Activated CD4-positive, alpha-beta T cell treated with anti-CD3 and anti-CD28 coated beads, Interleukin-2, amount 50 U/mL, for 48 hours (primary cell): ENCODE measurements around the gene SLC35D3.
"Not testable (repeated sequence)": the region's sequence is repeated elsewhere in the genome, so short reads cannot be mapped to it uniquely, and the experiment has no call there.

Source experiments
- DNase-seq, 2 experiments: peaks; one replicate each; pipeline ENCODE4 v3.0.0-alpha.2; 2020

SLC35D3 gene

GRCh38 chr6:136921936-136922684 is at the start of gene SLC35D3:
SLC35D3 (plus strand) TSS chr6:136922301; CDS start chr6:136922429, 128 bp downstream.
- DNase-seq = peak; percentile 29 to 39

- no peak for DNase-seq
Observed at GRCh38 chr6:136873748-136874147, 48.4 kb upstream of the SLC35D3 start.

- not testable (repeated sequence) for DNase-seq
Observed at GRCh38 chr6:136876469-136876868, 45.6 kb upstream of the SLC35D3 start.

- no peak for DNase-seq
Observed at GRCh38 chr6:136880748-136881460, 41.2 kb upstream of the SLC35D3 start.

- DNase-seq = no peak
Observed at GRCh38 chr6:136886091-136886490, 36.0 kb upstream of the SLC35D3 start.

- no peak for DNase-seq
Observed at GRCh38 chr6:136887953-136888352, 34.1 kb upstream of the SLC35D3 start.

- DNase-seq = no peak
Observed at GRCh38 chr6:136889271-136890193, 32.6 kb upstream of the SLC35D3 start.

GRCh38 chr6:136890194-136890839 is 31.8 kb upstream of the SLC35D3 start:
- no peak for DNase-seq

GRCh38 chr6:136890986-136891385 is 31.1 kb upstream of the SLC35D3 start:
- DNase-seq = no peak

GRCh38 chr6:136893187-136893586 is 28.9 kb upstream of the SLC35D3 start:
- DNase-seq = no peak

GRCh38 chr6:136895901-136896300 is 26.2 kb upstream of the SLC35D3 start:
- no peak for DNase-seq

- DNase-seq = no peak
Observed at GRCh38 chr6:136897071-136897470, 25.0 kb upstream of the SLC35D3 start.

- no peak for DNase-seq
Observed at GRCh38 chr6:136901212-136901784, 20.8 kb upstream of the SLC35D3 start.

GRCh38 chr6:136904477-136904876 is 17.6 kb upstream of the SLC35D3 start:
- not testable (repeated sequence) for DNase-seq

GRCh38 chr6:136914947-136915346 is 7.2 kb upstream of the SLC35D3 start:
- DNase-seq = no peak

GRCh38 chr6:136918706-136919105 is 3.4 kb upstream of the SLC35D3 start:
- DNase-seq = no peak

GRCh38 chr6:136920216-136920615 is 1.9 kb upstream of the SLC35D3 start:
- DNase-seq = peak in 1 of 2 experiments; percentile 3

- DNase-seq = peak; percentile 24 to 41
Observed at GRCh38 chr6:136920671-136921380, 1.3 kb upstream of the SLC35D3 start.

GRCh38 chr6:136921381-136921935 is 643 bp upstream of the SLC35D3 start:
- peak; percentile 9 to 12 for DNase-seq

GRCh38 chr6:136922685-136923006 is 545 bp downstream of the SLC35D3 start:
- DNase-seq = peak; percentile 12 to 20
